OCI-LY1 (cell line): ENCODE results near the gene BTG3.

ENCODE experiments used
- CTCF ChIP-seq: fragments of 200-600 bp; sonication (generic), shearing (Covaris generic); IDR thresholded peaks from 2 replicates; pipeline ENCODE4 v1.5.1; 2017; ENCODE audit warnings: mild to moderate bottlenecking, antibody characterized with exemption, low read length, moderate library complexity, mixed read lengths
- EZH2 ChIP-seq: fragments of 200-600 bp; sonication (generic), shearing (Covaris generic); IDR thresholded peaks from 2 replicates; pipeline ENCODE4 v1.8.0; 2017; ENCODE audit warnings: borderline replicate concordance, mixed run types, mild to moderate bottlenecking, antibody characterized with exemption, low read length, moderate library complexity, mixed read lengths

DNA sequence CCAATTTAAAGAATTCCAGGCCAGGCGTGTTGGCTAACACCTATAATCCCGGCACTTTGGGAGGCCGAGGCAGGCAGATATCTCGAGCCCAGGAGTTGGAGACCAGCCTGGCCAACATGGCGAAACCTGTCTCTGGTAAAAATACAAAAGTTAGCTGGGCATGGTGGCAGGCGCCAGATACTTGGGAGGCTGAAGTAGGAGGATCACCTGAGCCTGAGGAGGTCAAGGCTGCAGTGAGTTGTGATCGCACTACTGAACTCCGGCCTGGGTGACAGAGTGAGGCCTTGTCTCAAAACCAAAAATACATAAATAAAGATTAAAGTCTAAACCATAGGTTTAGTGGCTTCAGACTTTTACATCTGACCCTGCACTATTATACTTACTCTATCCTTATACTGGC is 32.4 kb downstream of the BTG3 start:
- TF ChIP-seq EZH2 (no peak), CTCF (no peak)
